Ishikawa (cell line): ENCODE data around the gene DUS1L.

ENCODE experiments used
- CEBPB ChIP-seq: IDR thresholded peaks from 2 replicates; pipeline ENCODE4 v1.6.1; 2012
- CREB1 ChIP-seq: IDR thresholded peaks from 2 replicates; pipeline ENCODE4 v1.6.1; 2012; ENCODE audit warnings: low read depth
- EGR1 ChIP-seq: IDR thresholded peaks from 2 replicates; pipeline ENCODE4 v1.6.1; 2012
- EP300 ChIP-seq: IDR thresholded peaks from 2 replicates; pipeline ENCODE4 v1.6.1; 2012; ENCODE audit warnings: borderline replicate concordance
- FOXM1 ChIP-seq: IDR thresholded peaks from 2 replicates; pipeline ENCODE4 v1.6.1; 2012; ENCODE audit warnings: low read depth, borderline replicate concordance
- NFIC ChIP-seq: IDR thresholded peaks from 2 replicates; pipeline ENCODE4 v1.6.1; 2012
- RAD21 ChIP-seq: IDR thresholded peaks from 2 replicates; pipeline ENCODE4 v1.6.1; 2012; ENCODE audit warnings: low read depth
- REST ChIP-seq: IDR thresholded peaks from 2 replicates; pipeline ENCODE4 v1.6.1; 2012; ENCODE audit warnings: low read depth, mild to moderate bottlenecking
- TAF1 ChIP-seq: IDR thresholded peaks from 2 replicates; pipeline ENCODE4 v1.6.1; 2012; ENCODE audit warnings: low read depth, mild to moderate bottlenecking
- TCF12 ChIP-seq: IDR thresholded peaks from 2 replicates; pipeline ENCODE4 v1.6.1; 2012; ENCODE audit warnings: low read depth
- TEAD4 ChIP-seq: IDR thresholded peaks from 2 replicates; pipeline ENCODE4 v1.6.1; 2012
- YY1 ChIP-seq: IDR thresholded peaks from 2 replicates; pipeline ENCODE4 v1.6.1; 2012; ENCODE audit warnings: low read depth
- ZBTB7A ChIP-seq: IDR thresholded peaks from 2 replicates; pipeline ENCODE4 v1.6.1; 2012; ENCODE audit warnings: low read depth
- TF ChIP-seq, protein P1 (sequence below): IDR thresholded peaks from 2 replicates; pipeline ENCODE4 v1.6.1; 2012
- TF ChIP-seq, protein P2 (sequence below): IDR thresholded peaks from 2 replicates; pipeline ENCODE4 v1.6.1; 2012

The DUS1L gene

GRCh38 chr17:82107341-82107860 is 41.8 kb upstream of the DUS1L start:
- TF ChIP-seq EP300: no peak
- TF ChIP-seq, protein P1, sequence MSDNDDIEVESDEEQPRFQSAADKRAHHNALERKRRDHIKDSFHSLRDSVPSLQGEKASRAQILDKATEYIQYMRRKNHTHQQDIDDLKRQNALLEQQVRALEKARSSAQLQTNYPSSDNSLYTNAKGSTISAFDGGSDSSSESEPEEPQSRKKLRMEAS: 0 out of 2 replicates have a peak, but pooled peaks have one; percentile 35

DNA sequence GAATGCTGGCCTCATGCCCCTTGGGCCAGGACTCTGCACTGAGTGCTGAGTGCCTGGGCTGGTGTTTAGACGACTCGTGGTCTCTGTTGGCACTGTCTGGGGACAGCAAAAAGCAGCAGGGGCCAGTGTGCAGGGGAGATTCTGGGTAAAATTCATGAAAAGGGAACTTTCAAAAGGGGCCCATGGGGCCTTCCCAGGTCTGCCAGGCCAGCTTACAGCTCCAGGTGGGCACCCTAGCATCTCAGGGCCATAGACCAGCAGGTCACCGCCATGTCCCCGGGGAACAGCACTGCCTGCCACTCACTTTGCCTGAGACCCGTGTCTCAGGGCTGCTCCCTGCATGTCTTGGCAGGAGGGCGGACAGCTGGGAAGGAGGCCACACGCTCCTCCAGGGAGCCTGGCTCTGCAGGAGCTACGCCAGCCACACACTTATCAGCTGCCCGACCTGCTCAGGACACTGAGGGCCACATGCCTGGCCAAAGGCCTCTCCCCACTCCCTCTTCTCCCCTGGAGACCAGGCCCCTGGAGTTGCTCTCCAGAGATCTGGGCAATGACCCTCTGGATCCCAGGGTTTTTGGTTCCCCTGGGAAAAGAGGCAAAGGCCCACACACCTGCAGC is 41.2 kb upstream of the DUS1L start:
- TF ChIP-seq REST: no peak
- TF ChIP-seq CREB1: no peak

- no peak for TF ChIP-seq RAD21
- no peak for TF ChIP-seq CEBPB
- TF ChIP-seq YY1: no peak
- TF ChIP-seq, protein P1: no peak
- no peak for TF ChIP-seq EGR1
- no peak for TF ChIP-seq TEAD4
- TF ChIP-seq NFIC: no peak
- TF ChIP-seq ZBTB7A: no peak
- TF ChIP-seq, protein P2, sequence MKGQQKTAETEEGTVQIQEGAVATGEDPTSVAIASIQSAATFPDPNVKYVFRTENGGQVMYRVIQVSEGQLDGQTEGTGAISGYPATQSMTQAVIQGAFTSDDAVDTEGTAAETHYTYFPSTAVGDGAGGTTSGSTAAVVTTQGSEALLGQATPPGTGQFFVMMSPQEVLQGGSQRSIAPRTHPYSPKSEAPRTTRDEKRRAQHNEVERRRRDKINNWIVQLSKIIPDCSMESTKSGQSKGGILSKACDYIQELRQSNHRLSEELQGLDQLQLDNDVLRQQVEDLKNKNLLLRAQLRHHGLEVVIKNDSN: no peak
- no peak for TF ChIP-seq TCF12
- no peak for TF ChIP-seq CREB1
- TF ChIP-seq TAF1: no peak
- TF ChIP-seq EP300: no peak
- no peak for TF ChIP-seq FOXM1
- no peak for TF ChIP-seq REST
These were observed 40.5 kb upstream of the DUS1L start for GRCh38 chr17:82105882-82106687.

GRCh38 chr17:82105417-82105881 is 39.8 kb upstream of the DUS1L start:
- no peak for TF ChIP-seq NFIC
- TF ChIP-seq FOXM1: no peak
- TF ChIP-seq EGR1: no peak
- TF ChIP-seq TAF1: no peak
- TF ChIP-seq ZBTB7A: no peak; the same call in 1 of the 2 replicates
- TF ChIP-seq TEAD4: no peak
- TF ChIP-seq REST: no peak
- TF ChIP-seq RAD21: no peak
- TF ChIP-seq, protein P1: no peak
